Measurements from ENCODE around the gene ARHGEF2. TPM values are rescaled to one million over a fixed set of nuclear protein-coding genes. Genes with fewer than 3 reads are reported as not detected.
"Not testable (repeated sequence)": the region's sequence is repeated elsewhere in the genome, so short reads cannot be mapped to it uniquely, and the experiment has no call there.

The ARHGEF2 gene
- total RNA-seq, 8 experiments from 2014 or later = 44.9 to 112 (median 73.5) TPM

DNA sequence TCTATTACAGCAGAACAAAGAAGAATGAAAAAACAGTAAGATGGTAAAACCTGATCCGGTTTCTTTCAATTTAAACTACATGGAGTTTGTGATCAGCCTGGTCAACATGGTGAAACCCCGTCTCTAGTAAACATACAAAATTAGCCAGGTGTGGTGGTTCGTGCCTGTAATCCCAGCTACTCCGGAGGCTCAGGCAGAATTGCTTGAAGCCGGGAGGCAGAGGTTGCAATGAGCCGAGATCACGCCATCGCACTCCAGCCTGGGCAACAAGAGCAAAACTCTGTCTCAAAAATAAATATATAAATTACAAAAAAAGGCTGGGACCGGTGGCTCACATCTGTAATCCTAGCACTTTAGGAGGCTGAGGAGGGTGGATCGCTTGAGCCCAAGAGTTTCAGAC, 47.6 kb downstream of the ARHGEF2 start:
- ATAC-seq (replicated peaks in 6 of 8); in situ Hi-C loops (cut with MboI; ENCODE audit: low pct_unique_long_range_greater_than_20kb in 2 of 9, low sequenced_read_pairs in 9 of 9, unreplicated experiment in 9 of 9); H3K27ac ChIP-seq; H3K4me3 ChIP-seq: not testable (repeated sequence)
- peaks cover 33% of the 10 kb centered on the region in 2 donors for H3K4me1 ChIP-seq (replicated peaks in 1 of 2)
- WGBS, 10 experiments = 43 to 99% (median 90%) methylated on average over 1 to 9 of the region's 10 CpGs; no CpG with 5 or more reads in 2 of the 10 experiments

GRCh38 chr1:155929057-155929456, 49.3 kb downstream of the ARHGEF2 start:
- no peak overlapping the region for H3K4me3 ChIP-seq
- WGBS, 10 experiments = 41 to 100% (median 92%) methylated on average over 2 to 5 of the region's 5 CpGs
- no peak for ATAC-seq (replicated peaks in 6 of 8)
- H3K4me1 ChIP-seq (replicated peaks in 1 of 2) = peaks cover 29 to 31% of the 10 kb centered on the region in 2 donors
- in situ Hi-C loops (cut with MboI; ENCODE audit: low pct_unique_long_range_greater_than_20kb in 2 of 9, low sequenced_read_pairs in 9 of 9, unreplicated experiment in 9 of 9) = no loop called here
- H3K27ac ChIP-seq = no peak overlapping the region

GRCh38 chr1:155925506-155925905, 52.8 kb downstream of the ARHGEF2 start:
- WGBS, 10 experiments = 86 to 100% (median 100%) methylated on average over 1 to 2 of the region's 2 CpGs; no CpG with 5 or more reads in 4 of the 10 experiments
- in situ Hi-C loops (cut with MboI; ENCODE audit: low pct_unique_long_range_greater_than_20kb in 2 of 9, low sequenced_read_pairs in 9 of 9, unreplicated experiment in 9 of 9) = no loop called here

GRCh38 chr1:155920717-155921116, 57.6 kb downstream of the ARHGEF2 start:
- no peak for ATAC-seq (replicated peaks in 6 of 8)
- H3K4me1 ChIP-seq (replicated peaks in 1 of 2) = no peaks in the 10 kb centered on the region
- 67 to 100% (median 92%) methylated on average over 1 to 3 of the region's 3 CpGs; no CpG with 5 or more reads in 1 of the 10 experiments for WGBS, 10 experiments
- no peak overlapping the region for H3K27ac ChIP-seq
- in situ Hi-C loops (cut with MboI; ENCODE audit: low pct_unique_long_range_greater_than_20kb in 2 of 9, low sequenced_read_pairs in 9 of 9, unreplicated experiment in 9 of 9) = no loop called here
- H3K4me3 ChIP-seq = no peak overlapping the region

More at GRCh38 chr1:155925506-155925905, 52.8 kb downstream of the ARHGEF2 start:
- Histone ChIP-seq H3K4me3 (no peak overlapping the region), H3K27ac (no peak overlapping the region), H3K4me1 (replicated peaks in 1 of 2) (peaks cover 0 to 1% of the 10 kb centered on the region in 2 donors)
- ATAC-seq (replicated peaks in 6 of 8) = no peak

DNA sequence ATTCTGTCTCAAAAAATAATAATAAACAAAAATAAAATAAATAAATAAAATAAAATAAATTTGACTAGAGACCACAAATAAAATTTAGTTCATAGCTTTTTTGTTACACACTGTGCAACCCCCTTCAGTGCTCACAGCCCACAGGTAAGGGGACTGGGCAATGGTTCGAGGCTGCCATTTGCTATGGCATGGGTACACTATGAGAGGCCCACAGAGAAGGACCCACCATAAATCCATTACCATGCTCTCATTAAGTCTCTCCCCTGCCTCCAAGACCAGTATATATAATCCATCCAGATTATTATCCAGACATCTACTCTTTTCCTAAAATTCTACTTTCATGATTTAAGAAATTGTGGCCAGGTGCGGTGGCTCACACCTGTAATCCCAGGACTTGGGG, 58.5 kb downstream of the ARHGEF2 start:
- Histone ChIP-seq H3K4me3 (no peak overlapping the region), H3K27ac (no peak overlapping the region), H3K4me1 (replicated peaks in 1 of 2) (no peaks in the 10 kb centered on the region)
- ATAC-seq (replicated peaks in 6 of 8) = no peak
- in situ Hi-C loops (cut with MboI; ENCODE audit: low pct_unique_long_range_greater_than_20kb in 2 of 9, low sequenced_read_pairs in 9 of 9, unreplicated experiment in 9 of 9) = no loop called here
- 80 to 100% (median 100%) methylated on average over 1 to 2 of the region's 2 CpGs; no CpG with 5 or more reads in 2 of the 10 experiments for WGBS, 10 experiments

- 0 to 94% (median 72%) methylated on average over 1 to 3 of the region's 3 CpGs for WGBS, 10 experiments
- H3K4me3 ChIP-seq = no peak overlapping the region
- in situ Hi-C loops (cut with MboI; ENCODE audit: low pct_unique_long_range_greater_than_20kb in 2 of 9, low sequenced_read_pairs in 9 of 9, unreplicated experiment in 9 of 9) = no loop called here
- no peak for ATAC-seq (replicated peaks in 6 of 8)
- H3K4me1 ChIP-seq (replicated peaks in 1 of 2) = no peaks in the 10 kb centered on the region
- H3K27ac ChIP-seq = no peak overlapping the region
Observed at GRCh38 chr1:155918660-155919059, 59.7 kb downstream of the ARHGEF2 start.

GRCh38 chr1:155913969-155914757, 64.2 kb downstream of the ARHGEF2 start:
- no peak overlapping the region for H3K4me3 ChIP-seq
- peaks cover 13% of the 10 kb centered on the region in 2 donors for H3K4me1 ChIP-seq (replicated peaks in 1 of 2)
- in situ Hi-C loops (cut with MboI; ENCODE audit: low pct_unique_long_range_greater_than_20kb in 2 of 9, low sequenced_read_pairs in 9 of 9, unreplicated experiment in 9 of 9) = no loop called here
- no peak for ATAC-seq (replicated peaks in 6 of 8)
- H3K27ac ChIP-seq = no peak overlapping the region
- WGBS, 10 experiments = 46 to 87% (median 72%) methylated on average over 4 to 6 of the region's 6 CpGs

GRCh38 chr1:155912056-155912536, 66.3 kb downstream of the ARHGEF2 start:
- H3K27ac ChIP-seq = no peak overlapping the region
- H3K4me3 ChIP-seq = no peak overlapping the region
- H3K4me1 ChIP-seq (replicated peaks in 1 of 2) = peaks cover 13% of the 10 kb centered on the region in 2 donors
- no peak for ATAC-seq (replicated peaks in 6 of 8)
- 62 to 97% (median 80%) methylated on average over 2 to 6 of the region's 11 CpGs; no CpG with 5 or more reads in 3 of the 10 experiments for WGBS, 10 experiments
- in situ Hi-C loops (cut with MboI; ENCODE audit: low pct_unique_long_range_greater_than_20kb in 2 of 9, low sequenced_read_pairs in 9 of 9, unreplicated experiment in 9 of 9) = no loop called here

DNA sequence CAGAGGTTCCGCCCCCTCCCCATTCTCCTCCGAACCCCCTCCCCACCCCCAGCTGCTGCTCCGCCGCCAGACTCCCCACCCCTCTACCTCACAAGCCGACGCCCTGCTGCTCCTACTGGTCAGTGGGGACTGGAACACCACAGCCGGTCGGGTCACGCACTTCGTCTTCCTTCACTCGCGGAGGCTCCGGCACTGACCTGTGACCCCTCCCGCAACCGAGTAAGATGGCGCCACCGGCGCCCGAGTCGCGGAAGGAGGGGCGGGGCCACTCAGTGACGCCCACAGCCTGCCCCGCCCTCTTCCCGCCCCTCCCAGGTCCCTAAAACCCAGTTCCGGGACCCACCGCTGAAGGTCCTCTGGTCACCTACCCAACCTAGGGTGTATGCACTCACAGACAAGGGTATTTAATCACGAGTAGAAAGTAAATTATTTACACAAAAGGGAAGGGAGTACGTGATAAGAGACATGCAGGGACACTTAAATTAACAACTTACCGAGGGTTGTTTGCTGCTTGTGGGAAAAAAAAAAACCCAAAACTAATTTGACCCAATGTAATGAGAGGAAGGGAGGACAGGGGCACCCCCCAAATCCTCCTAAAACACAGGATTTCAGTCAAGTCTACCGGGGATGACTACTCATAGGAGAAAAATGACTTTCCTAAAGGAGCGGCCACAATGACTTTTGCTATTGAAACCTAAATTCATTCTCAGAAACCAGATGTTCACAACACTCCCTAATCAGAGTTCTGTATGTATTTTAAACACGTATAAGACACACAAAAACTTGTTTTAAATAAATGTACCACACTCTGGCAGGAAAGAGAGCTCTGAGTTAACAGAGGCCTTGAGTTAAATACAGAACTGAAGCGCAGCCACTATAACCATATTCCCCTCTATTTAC, 66.9 kb downstream of the ARHGEF2 start, which contains the start of gene RIT1:
TSS of gene RIT1 (minus strand) at position 194 of the 900 bp plus-strand sequence. CDS start 588 bp downstream, outside the sequence.
- H3K4me3 ChIP-seq = peak within 1 kb of the TSS; percentile 50 to 78 (median 63)
- peak within 1 kb of the TSS; percentile 73 to 83 for H3K27ac ChIP-seq
- peak; percentile 84 to 95 (median 89) for ATAC-seq (replicated peaks in 6 of 8)
- in situ Hi-C loops (cut with MboI; ENCODE audit: low pct_unique_long_range_greater_than_20kb in 2 of 9, low sequenced_read_pairs in 9 of 9, unreplicated experiment in 9 of 9) = no loop called here
- H3K4me1 ChIP-seq (replicated peaks in 1 of 2) = peaks cover 13% of the 10 kb centered on the region in 2 donors
- WGBS, 10 experiments = 8 to 57% (median 26%) methylated on average over 2 to 14 of the region's 34 CpGs; no CpG with 5 or more reads in 1 of the 10 experiments

DNA sequence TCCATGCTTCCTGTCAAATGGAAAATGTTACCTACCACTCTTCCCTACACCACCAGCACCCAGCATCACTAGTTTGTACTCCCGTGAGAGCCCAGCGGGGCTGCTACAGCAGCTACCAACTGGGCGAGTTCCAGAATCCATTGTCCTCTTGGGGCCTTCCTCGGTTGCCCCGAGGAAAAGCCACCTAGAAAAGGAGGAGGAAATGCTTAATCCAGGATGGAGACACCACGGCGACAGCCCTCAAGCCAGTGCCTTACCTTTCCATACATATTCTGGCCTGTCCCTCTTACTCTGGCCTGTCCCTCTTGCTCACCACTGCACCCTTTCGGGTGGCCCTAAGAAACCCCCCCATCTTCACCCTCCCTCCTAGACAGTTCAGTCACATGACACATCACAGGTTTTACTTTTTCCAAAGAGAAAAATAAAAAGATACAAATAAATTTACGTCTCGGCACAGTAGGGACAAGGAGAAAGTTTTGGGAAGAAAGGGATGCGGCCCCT, 67.7 kb downstream of the ARHGEF2 start:
- Histone ChIP-seq H3K4me1 (replicated peaks in 1 of 2) (peaks cover 13% of the 10 kb centered on the region in 2 donors), H3K4me3 (peak overlapping the region; percentile 50 to 78 (median 63)), H3K27ac (peak overlapping the region; percentile 73 to 83)
- 0 to 20% (median 6%) methylated on average over 2 to 11 of the region's 11 CpGs; no CpG with 5 or more reads in 2 of the 10 experiments for WGBS, 10 experiments
- ATAC-seq (replicated peaks in 6 of 8) = peak; percentile 50 to 85 (median 81)
- in situ Hi-C loops (cut with MboI; ENCODE audit: low pct_unique_long_range_greater_than_20kb in 2 of 9, low sequenced_read_pairs in 9 of 9, unreplicated experiment in 9 of 9) = no loop called here

DNA sequence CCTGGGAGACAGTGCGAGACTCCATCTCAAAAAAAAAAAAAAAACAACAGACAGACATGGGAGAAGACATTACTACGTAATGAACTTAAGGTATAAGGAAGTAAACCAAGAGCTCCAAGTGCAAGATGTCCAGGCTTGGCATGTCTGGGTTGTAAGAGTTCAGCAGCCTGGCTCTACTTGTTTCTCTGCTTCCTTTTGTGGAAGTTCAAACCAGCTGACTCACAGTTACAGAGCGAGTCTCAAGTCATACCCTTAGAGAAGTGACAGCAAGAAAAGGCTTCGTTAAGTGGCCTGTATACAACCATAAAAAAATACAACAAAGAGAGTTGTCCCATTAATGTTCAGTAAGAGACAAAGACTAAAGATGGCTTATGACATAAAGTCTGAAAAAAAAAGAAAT, 68.5 kb downstream of the ARHGEF2 start:
- 62 to 100% (median 85%) methylated on average over 2 to 4 of the region's 4 CpGs; no CpG with 5 or more reads in 1 of the 10 experiments for WGBS, 10 experiments
- Histone ChIP-seq H3K27ac (no peak overlapping the region), H3K4me3 (peak overlapping the region; percentile 50 to 78 (median 63)), H3K4me1 (replicated peaks in 1 of 2) (peaks cover 13% of the 10 kb centered on the region in 2 donors)
- in situ Hi-C loops (cut with MboI; ENCODE audit: low pct_unique_long_range_greater_than_20kb in 2 of 9, low sequenced_read_pairs in 9 of 9, unreplicated experiment in 9 of 9) = no loop called here
- ATAC-seq (replicated peaks in 6 of 8) = no peak

DNA sequence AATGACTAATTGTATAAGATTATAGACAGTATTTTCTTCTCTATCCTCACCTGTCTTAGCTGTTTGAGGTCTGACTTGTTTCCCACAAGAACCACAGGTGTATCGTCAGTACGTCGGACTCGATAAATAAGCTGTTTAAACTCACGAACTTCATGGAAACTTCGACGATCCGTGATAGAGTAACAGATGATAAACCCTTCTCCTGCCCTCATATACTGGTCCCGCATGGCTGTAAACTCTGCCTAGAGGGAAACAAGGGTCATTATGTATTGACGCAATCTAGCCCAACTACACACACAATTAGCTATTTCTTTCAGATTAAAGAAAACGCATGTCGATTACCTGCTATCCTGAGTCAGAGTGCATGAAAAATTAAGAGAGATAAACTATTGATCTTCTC, 74.1 kb downstream of the ARHGEF2 start:
- no peak overlapping the region for H3K4me3 ChIP-seq
- no peaks in the 10 kb centered on the region for H3K4me1 ChIP-seq (replicated peaks in 1 of 2)
- no peak for ATAC-seq (replicated peaks in 6 of 8)
- WGBS, 10 experiments = 92 to 100% (median 97%) methylated on average over 3 to 12 of the region's 12 CpGs
- no peak overlapping the region for H3K27ac ChIP-seq
- in situ Hi-C loops (cut with MboI; ENCODE audit: low pct_unique_long_range_greater_than_20kb in 2 of 9, low sequenced_read_pairs in 9 of 9, unreplicated experiment in 9 of 9) = no loop called here

Data from motor neuron (in vitro differentiated cells).